ENCODE measurements around the gene DOK6.

DOK6 gene

GRCh38 chr18:69758458-69758857 is 357.8 kb downstream of the DOK6 start:
- no peak for DNase-seq

GRCh38 chr18:69759046-69759445 is 358.4 kb downstream of the DOK6 start:
- DNase-seq = no peak

- DNase-seq = no peak
Measured at GRCh38 chr18:69763002-69763401, 362.3 kb downstream of the DOK6 start.

- DNase-seq = no peak
Measured at GRCh38 chr18:69763821-69764220, 363.1 kb downstream of the DOK6 start.

GRCh38 chr18:69770238-69770637 is 369.6 kb downstream of the DOK6 start:
- no peak for DNase-seq

- no peak for DNase-seq
Measured at GRCh38 chr18:69774831-69775230, 374.1 kb downstream of the DOK6 start.

- DNase-seq = no peak
Measured at GRCh38 chr18:69777248-69777647, 376.6 kb downstream of the DOK6 start.

- no peak for DNase-seq
Measured at GRCh38 chr18:69778680-69779079, 378.0 kb downstream of the DOK6 start.

- DNase-seq = no peak
Measured at GRCh38 chr18:69780851-69781250, 380.2 kb downstream of the DOK6 start.

- DNase-seq = no peak
Measured at GRCh38 chr18:69784815-69785214, 384.1 kb downstream of the DOK6 start.

GRCh38 chr18:69785466-69785865 is 384.8 kb downstream of the DOK6 start:
- no peak for DNase-seq

- no peak for DNase-seq
Measured at GRCh38 chr18:69786427-69786826, 385.7 kb downstream of the DOK6 start.

GRCh38 chr18:69787825-69788547 is 387.3 kb downstream of the DOK6 start:
- DNase-seq = no peak

- no peak for DNase-seq
Measured at GRCh38 chr18:69789794-69790193, 389.1 kb downstream of the DOK6 start.

- DNase-seq = no peak
Measured at GRCh38 chr18:69790649-69791048, 390.0 kb downstream of the DOK6 start.

- no peak for DNase-seq
Measured at GRCh38 chr18:69795791-69796190, 395.1 kb downstream of the DOK6 start.

- DNase-seq = no peak
Measured at GRCh38 chr18:69804776-69805501, 404.3 kb downstream of the DOK6 start.

- DNase-seq = no peak
Measured at GRCh38 chr18:69808399-69808798, 407.7 kb downstream of the DOK6 start.

GRCh38 chr18:69813559-69813958 is 412.9 kb downstream of the DOK6 start:
- no peak for DNase-seq

GRCh38 chr18:69814861-69815385 is 414.2 kb downstream of the DOK6 start:
- no peak for DNase-seq

GRCh38 chr18:69817335-69817940 is 416.8 kb downstream of the DOK6 start:
- DNase-seq = peak; percentile 84

- DNase-seq = no peak
Measured at GRCh38 chr18:69819460-69819859, 418.8 kb downstream of the DOK6 start.

GRCh38 chr18:69820538-69820937 is 419.9 kb downstream of the DOK6 start:
- no peak for DNase-seq

GRCh38 chr18:69830189-69830588 is 429.5 kb downstream of the DOK6 start:
- DNase-seq = no peak
